HCT116 (cell line): ENCODE results near the gene HCFC2. TPM values are rescaled to one million over a fixed set of nuclear protein-coding genes. Genes with fewer than 3 reads are reported as not detected.

Source experiments
- ATAC-seq: fragments of 200-7000 bp; cut with Tn5 transposase; 2 replicates; pipeline ENCODE4 v1.9.1; 2020; ENCODE audit warnings: mild to moderate bottlenecking, moderate library complexity
- BruUV-seq: library from RNA; stranded (reverse); fragments of 400-500 nt; replicated peaks from 2 replicates; lab custom pipeline; 2021; lab: Mats Ljungman, UMichigan
- CTCF ChIA-PET: fragments of 300-600 bp; sonication (Branson Sonifier 250); formaldehyde crosslinking; loops from one replicate; lab custom pipeline; 2021; ENCODE audit warnings: antibody characterized with exemption; lab: Charles Lee
- POLR2A ChIA-PET: fragments of 300-600, 350-600 bp; sonication (Branson Sonifier 250); formaldehyde crosslinking; loops from one replicate; lab custom pipeline; 2021; ENCODE audit warnings: antibody characterized with exemption; lab: Charles Lee
- RAD21 ChIA-PET, 2 experiments: fragments of 300-600 bp; sonication (Branson Sonifier 250); formaldehyde crosslinking; loops; one replicate each; lab custom pipeline; 2023; ENCODE audit warnings: low total read pairs in 2 of 2; ENCODE audit not compliant: uncharacterized antibody in 2 of 2, unreplicated experiment in 2 of 2, low non-redundant PET in 1 of 2; lab: Charles Lee
- DNase-seq: peaks from one replicate; pipeline ENCODE4 v3.0.0-alpha.2; 2010; ENCODE audit warnings: low read depth, low spot score
- H2AFZ ChIP-seq: fragments of 200-600 bp; shearing (Covaris generic), sonication (generic); 2 replicates; pipeline ENCODE4 v1.6.1; 2017; ENCODE audit warnings: low read depth, mixed run types, mixed read lengths, antibody characterized with exemption, low read length; ENCODE audit not compliant: poor library complexity, severe bottlenecking
- H3K27ac ChIP-seq: 2 replicates; pipeline ENCODE4 v1.5.1; 2012; ENCODE audit warnings: low read depth, low read length
- H3K27me3 ChIP-seq: fragments of 200-600 bp; sonication (generic); 2 replicates; pipeline ENCODE4 v1.6.1; 2016; ENCODE audit warnings: mixed run types, low read length, mixed read lengths; ENCODE audit not compliant: insufficient read depth
- H3K36me3 ChIP-seq, 2 experiments: fragments of 200-500 bp in 1 of 2; fragments of 200-600 bp in 1 of 2; sonication (Bioruptor generic) in 1 of 2; sonication (generic) in 1 of 2; 2 replicates each; pipeline versions ENCODE4 v1.5.1 to v1.6.1; 2014 to 2016; ENCODE audit warnings: low read length in 2 of 2, inconsistent platforms in 1 of 2, mixed read lengths in 1 of 2, mixed run types in 1 of 2; ENCODE audit not compliant: insufficient read depth in 2 of 2, control insufficient read depth in 1 of 2
- H3K4me1 ChIP-seq, 2 experiments: fragments of 200-600 bp in 1 of 2; sonication (generic) in 1 of 2; 2 replicates each; pipeline versions ENCODE4 v1.5.1 to v1.6.1; 2012 to 2017; ENCODE audit warnings: low read length in 2 of 2, inconsistent platforms in 1 of 2, mild to moderate bottlenecking in 1 of 2, mixed read lengths in 1 of 2, mixed run types in 1 of 2, moderate library complexity in 1 of 2; ENCODE audit not compliant: insufficient read depth in 2 of 2, control insufficient read depth in 1 of 2
- H3K4me2 ChIP-seq: fragments of 200-600 bp; sonication (generic); 2 replicates; pipeline ENCODE4 v1.6.1; 2017; ENCODE audit warnings: mixed run types, low read length, mixed read lengths
- H3K4me3 ChIP-seq, 2 experiments: fragments of 200-600 bp in 1 of 2; sonication (generic) in 1 of 2; replicated peaks in 1 of 2; 2 replicates each; pipeline ENCODE4 v1.5.1; 2011 to 2016; ENCODE audit warnings: low read length in 2 of 2, control low read depth in 1 of 2, low read depth in 1 of 2, mild to moderate bottlenecking in 1 of 2, mixed read lengths in 1 of 2, mixed run types in 1 of 2
- H3K79me2 ChIP-seq: fragments of 200-600 bp; sonication (generic); 2 replicates; pipeline ENCODE4 v1.6.1; 2017; ENCODE audit warnings: mild to moderate bottlenecking, mixed run types, low read length, moderate library complexity, mixed read lengths; ENCODE audit not compliant: insufficient read depth
- H3K9ac ChIP-seq: fragments of 200-600 bp; sonication (generic); 2 replicates; pipeline ENCODE4 v1.6.1; 2016; ENCODE audit warnings: low read length, mixed read lengths
- H3K9me2 ChIP-seq: fragments of 200-600 bp; sonication (generic), shearing (Covaris generic); 2 replicates; pipeline ENCODE4 v1.6.1; 2017; ENCODE audit warnings: mixed run types, mild to moderate bottlenecking, moderate library complexity; ENCODE audit not compliant: insufficient read depth
- H3K9me3 ChIP-seq, 2 experiments: fragments of 200-500 bp in 1 of 2; fragments of 200-600 bp in 1 of 2; sonication (Bioruptor generic) in 1 of 2; sonication (generic) in 1 of 2; 2 replicates each; pipeline ENCODE4 v1.6.1; 2014 to 2017; ENCODE audit warnings: low read length in 2 of 2, mixed read lengths in 2 of 2, inconsistent platforms in 1 of 2, low read depth in 1 of 2, mild to moderate bottlenecking in 1 of 2, mixed run types in 1 of 2, moderate library complexity in 1 of 2; ENCODE audit not compliant: control insufficient read depth in 1 of 2, insufficient read depth in 1 of 2
- H4K20me1 ChIP-seq: fragments of 200-600 bp; sonication (generic), shearing (Covaris generic); 2 replicates; pipeline ENCODE4 v1.6.1; 2017; ENCODE audit warnings: mixed run types, mild to moderate bottlenecking, moderate library complexity; ENCODE audit not compliant: insufficient read depth
- CBX3 ChIP-seq: IDR thresholded peaks from 2 replicates; pipeline ENCODE4 v1.6.1; 2012; ENCODE audit warnings: low read depth
- EGR1 ChIP-seq: IDR thresholded peaks from 2 replicates; pipeline ENCODE4 v1.6.1; 2012; ENCODE audit warnings: low read depth
- ELF1 ChIP-seq: IDR thresholded peaks from 2 replicates; pipeline ENCODE4 v1.6.1; 2012; ENCODE audit warnings: low read depth, borderline replicate concordance
- EZH2phosphoT487 ChIP-seq: fragments of 200-600 bp; IDR thresholded peaks from 2 replicates; pipeline ENCODE4 v1.6.1; 2018; ENCODE audit warnings: antibody characterized with exemption, borderline replicate concordance
- FOSL1 ChIP-seq: IDR thresholded peaks from 2 replicates; pipeline ENCODE4 v1.6.1; 2012; ENCODE audit warnings: low read depth
- JUND ChIP-seq: IDR thresholded peaks from 2 replicates; pipeline ENCODE4 v1.6.1; 2012
- SRF ChIP-seq: IDR thresholded peaks from 2 replicates; pipeline ENCODE4 v1.6.1; 2012; ENCODE audit warnings: low read depth
- TCF7L2 ChIP-seq: IDR thresholded peaks from 2 replicates; pipeline ENCODE4 v1.7.0; 2011; ENCODE audit warnings: borderline replicate concordance, inconsistent platforms; ENCODE audit not compliant: insufficient read depth, insufficient read length; ENCODE audit errors: extremely low read depth
- YY1 ChIP-seq: IDR thresholded peaks from 2 replicates; pipeline ENCODE4 v1.6.1; 2011; ENCODE audit warnings: low read length, low read depth, moderate library complexity, mild to moderate bottlenecking; ENCODE audit not compliant: insufficient replicate concordance; ENCODE audit errors: extremely low read depth
- ZBTB33 ChIP-seq: IDR thresholded peaks from 2 replicates; pipeline ENCODE4 v1.6.1; 2011; ENCODE audit warnings: mild to moderate bottlenecking, low read length, moderate library complexity; ENCODE audit not compliant: insufficient replicate concordance; ENCODE audit errors: extremely low read depth
- intact Hi-C: fragments of 100-400 bp; cut with micrococcal nuclease; formaldehyde crosslinking; loops from 2 replicates; pipeline ENCODE4 v1.10.0; 2022
- total RNA-seq: library from RNA; stranded (reverse); gene quantifications from one replicate; pipeline ENCODE4 v1.2.1, GENCODE V29; 2021; ENCODE audit not compliant: unreplicated experiment
- TF ChIP-seq, protein P1 (sequence below), 3 experiments: fragments of 200-600 bp in 1 of 3; sonication (generic) in 1 of 3; IDR thresholded peaks in 2 of 3; conservative IDR thresholded peaks in 1 of 3; 2 replicates each; pipeline ENCODE4 v1.5.1; 2012 to 2017; ENCODE audit warnings: low read depth in 2 of 3, low read length in 2 of 3, antibody characterized with exemption in 1 of 3, borderline replicate concordance in 1 of 3, control low read depth in 1 of 3, mild to moderate bottlenecking in 1 of 3, mixed read lengths in 1 of 3, mixed run types in 1 of 3, moderate library complexity in 1 of 3; ENCODE audit not compliant: insufficient read depth in 1 of 3
- TF ChIP-seq, protein P2 (sequence below): IDR thresholded peaks from 2 replicates; pipeline ENCODE4 v1.6.1; 2012

Gene HCFC2
- total RNA-seq, 1 experiment from 2014 or later = 4.9 TPM

DNA sequence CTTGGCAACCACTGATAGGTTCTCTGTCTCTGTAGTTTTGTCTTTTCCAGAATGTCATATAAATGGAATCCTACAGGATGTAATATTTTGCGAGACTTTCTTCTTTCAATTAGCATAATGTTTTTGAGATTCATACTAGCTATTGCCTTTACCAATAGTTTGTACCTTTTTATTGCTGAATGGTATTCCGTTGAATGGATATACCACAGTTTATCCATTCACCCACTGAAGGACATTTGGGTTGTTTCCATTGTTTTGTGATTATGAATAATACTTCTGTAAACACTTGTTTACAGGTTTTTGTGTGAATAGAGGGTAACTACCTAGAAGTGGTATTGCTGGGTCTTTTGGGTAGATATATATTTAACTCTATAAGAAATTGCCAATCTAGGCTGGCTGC, 40.6 kb upstream of the HCFC2 start (continued):
- no peak for TF ChIP-seq TCF7L2
- TF ChIP-seq EGR1 = no peak
- TF ChIP-seq FOSL1 = no peak
- TF ChIP-seq EZH2phosphoT487 = no peak
- TF ChIP-seq CBX3 = no peak
- no peak for TF ChIP-seq JUND
- no peak for TF ChIP-seq YY1

- Histone ChIP-seq H3K4me1 (no peaks in the 10 kb centered on the region), H3K27ac (no peak overlapping the region), H4K20me1 (no peaks in the 10 kb centered on the region), H3K79me2 (no peaks in the 10 kb centered on the region), H3K27me3 (peaks cover 5% of the 10 kb centered on the region; the same call in 1 of the 2 replicates), H3K9me3 (no peaks in the 10 kb centered on the region), H3K4me2 (no peak overlapping the region)
- intact Hi-C loops = no loop called here
- RAD21 ChIA-PET = no interaction called here
- DNase-seq = no peak
- no peak for ATAC-seq
- TF ChIP-seq JUND (no peak), TCF7L2 (no peak), ZBTB33 (no peak), ELF1 (no peak), FOSL1 (no peak), YY1 (no peak), EGR1 (no peak), SRF (no peak)
- TF ChIP-seq, protein P1, sequence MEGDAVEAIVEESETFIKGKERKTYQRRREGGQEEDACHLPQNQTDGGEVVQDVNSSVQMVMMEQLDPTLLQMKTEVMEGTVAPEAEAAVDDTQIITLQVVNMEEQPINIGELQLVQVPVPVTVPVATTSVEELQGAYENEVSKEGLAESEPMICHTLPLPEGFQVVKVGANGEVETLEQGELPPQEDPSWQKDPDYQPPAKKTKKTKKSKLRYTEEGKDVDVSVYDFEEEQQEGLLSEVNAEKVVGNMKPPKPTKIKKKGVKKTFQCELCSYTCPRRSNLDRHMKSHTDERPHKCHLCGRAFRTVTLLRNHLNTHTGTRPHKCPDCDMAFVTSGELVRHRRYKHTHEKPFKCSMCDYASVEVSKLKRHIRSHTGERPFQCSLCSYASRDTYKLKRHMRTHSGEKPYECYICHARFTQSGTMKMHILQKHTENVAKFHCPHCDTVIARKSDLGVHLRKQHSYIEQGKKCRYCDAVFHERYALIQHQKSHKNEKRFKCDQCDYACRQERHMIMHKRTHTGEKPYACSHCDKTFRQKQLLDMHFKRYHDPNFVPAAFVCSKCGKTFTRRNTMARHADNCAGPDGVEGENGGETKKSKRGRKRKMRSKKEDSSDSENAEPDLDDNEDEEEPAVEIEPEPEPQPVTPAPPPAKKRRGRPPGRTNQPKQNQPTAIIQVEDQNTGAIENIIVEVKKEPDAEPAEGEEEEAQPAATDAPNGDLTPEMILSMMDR (IDR thresholded peaks at IDR 0.05 in 2 of 3, conservative IDR thresholded peaks at IDR 0.05 in 1 of 3; ENCODE audit: borderline replicate concordance in 1 of 3, insufficient read depth in 1 of 3, low read depth in 2 of 3, low read length in 2 of 3) = no peak
- TF ChIP-seq, protein P2, sequence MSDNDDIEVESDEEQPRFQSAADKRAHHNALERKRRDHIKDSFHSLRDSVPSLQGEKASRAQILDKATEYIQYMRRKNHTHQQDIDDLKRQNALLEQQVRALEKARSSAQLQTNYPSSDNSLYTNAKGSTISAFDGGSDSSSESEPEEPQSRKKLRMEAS = no peak
- TF ChIP-seq, all 23 proteins: peak for 0
- ChIA-PET POLR2A (no interaction called here), CTCF (no interaction called here)
- H3K9me2 ChIP-seq = no peaks in the 10 kb centered on the region
- BruUV-seq = no TSS peak
- H3K4me3 ChIP-seq = no peak overlapping the region
- H3K9ac ChIP-seq = no peak overlapping the region
- no peaks in the 10 kb centered on the region for H3K36me3 ChIP-seq
- no peak overlapping the region for H2AFZ ChIP-seq
Measured at GRCh38 chr12:104024348-104024747, 40.0 kb upstream of the HCFC2 start.
